Neural cell (in vitro differentiated cells): Measurements from ENCODE around the gene PARP3. TPM values are rescaled to one million over a fixed set of nuclear protein-coding genes. Genes with fewer than 3 reads are reported as not detected.

Experiments used
- H2AFZ ChIP-seq: fragments of 200-600, 300-800 bp; sonication (generic), shearing (Covaris generic); 2 replicates; pipeline ENCODE4 v1.6.0; 2014; ENCODE audit warnings: low read depth, mild to moderate bottlenecking, antibody characterized with exemption, low read length, moderate library complexity
- H3F3A ChIP-seq: fragments of 200-600 bp; shearing (Covaris generic); 2 replicates; pipeline ENCODE4 v1.6.1; 2016; ENCODE audit warnings: mild to moderate bottlenecking, moderate library complexity, mixed read lengths, antibody characterized with exemption, low read length; ENCODE audit not compliant: insufficient read depth, poor library complexity, severe bottlenecking
- H3K27ac ChIP-seq: fragments of 200-600, 300-800 bp; sonication (generic), shearing (Covaris generic); 2 replicates; pipeline ENCODE4 v1.5.1; 2014; ENCODE audit warnings: mild to moderate bottlenecking, low read length, moderate library complexity
- H3K27me3 ChIP-seq: fragments of 300-800, 200-600 bp; sonication (generic), shearing (Covaris generic); 2 replicates; pipeline ENCODE4 v1.6.0; 2014; ENCODE audit warnings: mild to moderate bottlenecking, low read depth, low read length, moderate library complexity; ENCODE audit not compliant: insufficient read depth
- H3K36me3 ChIP-seq: fragments of 300-800, 200-600 bp; sonication (generic), shearing (Covaris generic); 2 replicates; pipeline ENCODE4 v1.5.1; 2014; ENCODE audit warnings: mild to moderate bottlenecking, antibody characterized with exemption, low read length, moderate library complexity; ENCODE audit not compliant: insufficient read depth
- H3K4me2 ChIP-seq: fragments of 300-800, 200-600 bp; sonication (generic), shearing (Covaris generic); 2 replicates; pipeline ENCODE4 v1.6.0; 2014; ENCODE audit warnings: mild to moderate bottlenecking, low read length
- H3K4me3 ChIP-seq: fragments of 300-800, 200-600 bp; sonication (generic), shearing (Covaris generic); 2 replicates; pipeline ENCODE4 v1.5.1; 2014; ENCODE audit warnings: mild to moderate bottlenecking, low read length, moderate library complexity
- H3K79me2 ChIP-seq: fragments of 200-600 bp; shearing (Covaris generic); replicated peaks from 2 replicates; pipeline ENCODE4 v1.6.0; 2014; ENCODE audit warnings: mild to moderate bottlenecking, low read length, moderate library complexity; ENCODE audit not compliant: insufficient read depth
- H3K9ac ChIP-seq: fragments of 300-800, 200-600 bp; sonication (generic), shearing (Covaris generic); 2 replicates; pipeline ENCODE4 v1.6.1; 2016; ENCODE audit warnings: mild to moderate bottlenecking, low read length, mixed read lengths
- H3K9me2 ChIP-seq: fragments of 200-600 bp; shearing (Covaris generic); 2 replicates; pipeline ENCODE4 v1.6.1; 2016; ENCODE audit warnings: mild to moderate bottlenecking, low read length, mixed read lengths; ENCODE audit not compliant: insufficient read depth
- H3K9me3 ChIP-seq: fragments of 200-600, 300-800 bp; sonication (generic), shearing (Covaris generic); 2 replicates; pipeline ENCODE4 v1.6.1; 2016; ENCODE audit warnings: mild to moderate bottlenecking, mixed run types, low read length, moderate library complexity, mixed read lengths
- H4K20me1 ChIP-seq: fragments of 200-600 bp; shearing (Covaris generic); 2 replicates; pipeline ENCODE4 v1.6.1; 2016; ENCODE audit warnings: mild to moderate bottlenecking, mixed run types; ENCODE audit not compliant: insufficient read depth
- CTCF ChIP-seq: fragments of 450-650 bp; IDR thresholded peaks from 2 replicates; pipeline ENCODE4 v1.5.1; 2014; ENCODE audit warnings: antibody characterized with exemption, mild to moderate bottlenecking, moderate library complexity; ENCODE audit not compliant: poor library complexity, severe bottlenecking
- EP300 ChIP-seq: fragments of 450-650 bp; conservative IDR thresholded peaks from 2 replicates; pipeline ENCODE4 v1.6.1; 2014; ENCODE audit warnings: antibody characterized with exemption, mild to moderate bottlenecking, moderate library complexity; ENCODE audit not compliant: poor library complexity, severe bottlenecking
- EZH2 ChIP-seq: fragments of 200-600, 300-800 bp; shearing (Covaris generic), sonication (generic); IDR thresholded peaks from 2 replicates; pipeline ENCODE4 v1.6.1; 2014; ENCODE audit warnings: antibody characterized with exemption, low read length, borderline replicate concordance, mild to moderate bottlenecking; ENCODE audit not compliant: insufficient read depth, poor library complexity, severe bottlenecking
- MXI1 ChIP-seq: fragments of 450-650 bp; conservative IDR thresholded peaks from 2 replicates; pipeline ENCODE4 v1.6.1; 2014; ENCODE audit warnings: antibody characterized with exemption, mild to moderate bottlenecking; ENCODE audit not compliant: poor library complexity, severe bottlenecking
- POLR2AphosphoS5 ChIP-seq: IDR thresholded peaks from 2 replicates; pipeline ENCODE4 v1.6.1; 2012
- RAD21 ChIP-seq: fragments of 450-650 bp; conservative IDR thresholded peaks from 2 replicates; pipeline ENCODE4 v1.6.1; 2014; ENCODE audit warnings: antibody characterized with exemption, mild to moderate bottlenecking, moderate library complexity
- REST ChIP-seq: IDR thresholded peaks from 2 replicates; pipeline ENCODE4 v1.6.1; 2012; ENCODE audit warnings: borderline replicate concordance
- SMC3 ChIP-seq: fragments of 450-650 bp; conservative IDR thresholded peaks from 2 replicates; pipeline ENCODE4 v1.6.1; 2014; ENCODE audit warnings: antibody characterized with exemption, mild to moderate bottlenecking, moderate library complexity; ENCODE audit not compliant: poor library complexity
- TAF1 ChIP-seq: IDR thresholded peaks from 2 replicates; pipeline ENCODE4 v1.6.1; 2012; ENCODE audit warnings: low read depth
- polyA plus RNA-seq: library from polyadenylated mRNA; depleted of rRNA; stranded (reverse); fragments of >200 nt; gene quantifications from 2 replicates; pipeline ENCODE4 v1.2.3, GENCODE V29; 2014

Gene PARP3
- polyA plus RNA-seq, 1 donor from 2014 or later: 5.3 TPM

DNA sequence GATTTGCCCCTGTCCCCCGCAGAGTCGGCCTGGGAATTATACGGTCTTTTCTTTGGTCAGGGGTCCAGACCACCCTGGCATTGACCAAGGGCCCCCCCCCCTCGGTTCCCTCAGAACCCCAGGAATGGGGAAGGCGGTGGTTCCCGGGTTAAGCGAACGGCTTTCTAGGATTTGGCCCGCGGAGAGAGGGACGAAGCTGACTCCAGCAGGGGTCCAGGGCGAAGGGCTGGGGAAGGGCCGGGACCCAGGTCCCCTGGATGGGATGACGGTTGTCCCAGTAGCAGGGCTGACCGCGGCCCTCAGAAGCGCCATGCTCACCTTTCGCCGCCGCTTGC is 733 bp upstream of the PARP3 start:
- Histone ChIP-seq H3K27me3 (no peaks in the 10 kb centered on the region), H3K79me2 (no peaks in the 10 kb centered on the region), H3K4me3 (peak overlapping the region; percentile 76), H3K9ac (peak overlapping the region; percentile 57), H3K4me2 (peak overlapping the region; percentile 77), H3K36me3 (no peaks in the 10 kb centered on the region), H3F3A (no peaks in the 10 kb centered on the region), H3K27ac (no peak overlapping the region), H2AFZ (peak overlapping the region; percentile 28), H3K9me3 (no peaks in the 10 kb centered on the region), H3K9me2 (no peaks in the 10 kb centered on the region), H4K20me1 (no peaks in the 10 kb centered on the region)
- TF ChIP-seq TAF1: no peak
- no peak for TF ChIP-seq SMC3
- no peak for TF ChIP-seq EZH2
- no peak for TF ChIP-seq REST
- TF ChIP-seq POLR2AphosphoS5: no peak
- no peak for TF ChIP-seq MXI1
- no peak for TF ChIP-seq EP300
- no peak for TF ChIP-seq CTCF
- TF ChIP-seq RAD21: no peak

GRCh38 chr3:51942603-51943450 is 664 bp downstream of the PARP3 start:
- peak overlapping the region; percentile 66 for H3K9ac ChIP-seq
- H3K27ac ChIP-seq: peak overlapping the region; percentile 64

More at GRCh38 chr3:51942603-51943450, 664 bp downstream of the PARP3 start:
- TF ChIP-seq REST (no peak), TAF1 (no peak), POLR2AphosphoS5 (no peak), RAD21 (no peak), MXI1 (no peak), SMC3 (no peak), CTCF (no peak)
- H3K27me3 ChIP-seq: no peaks in the 10 kb centered on the region
- H3K79me2 ChIP-seq: no peaks in the 10 kb centered on the region
- no peak overlapping the region for H3K4me2 ChIP-seq
- H3K36me3 ChIP-seq: no peaks in the 10 kb centered on the region
- no peaks in the 10 kb centered on the region for H3K9me2 ChIP-seq
- H4K20me1 ChIP-seq: no peaks in the 10 kb centered on the region
- no peaks in the 10 kb centered on the region for H3K9me3 ChIP-seq
- H2AFZ ChIP-seq: peak overlapping the region; percentile 81
- no peaks in the 10 kb centered on the region for H3F3A ChIP-seq
- H3K4me3 ChIP-seq: peak overlapping the region; percentile 76
